ENCODE measurements around the gene SBNO2. TPM values are rescaled to one million over a fixed set of nuclear protein-coding genes. Genes with fewer than 3 reads are reported as not detected.

SBNO2 gene
- total RNA-seq, 1 donor from 2014 or later = 40.9 TPM

DNA sequence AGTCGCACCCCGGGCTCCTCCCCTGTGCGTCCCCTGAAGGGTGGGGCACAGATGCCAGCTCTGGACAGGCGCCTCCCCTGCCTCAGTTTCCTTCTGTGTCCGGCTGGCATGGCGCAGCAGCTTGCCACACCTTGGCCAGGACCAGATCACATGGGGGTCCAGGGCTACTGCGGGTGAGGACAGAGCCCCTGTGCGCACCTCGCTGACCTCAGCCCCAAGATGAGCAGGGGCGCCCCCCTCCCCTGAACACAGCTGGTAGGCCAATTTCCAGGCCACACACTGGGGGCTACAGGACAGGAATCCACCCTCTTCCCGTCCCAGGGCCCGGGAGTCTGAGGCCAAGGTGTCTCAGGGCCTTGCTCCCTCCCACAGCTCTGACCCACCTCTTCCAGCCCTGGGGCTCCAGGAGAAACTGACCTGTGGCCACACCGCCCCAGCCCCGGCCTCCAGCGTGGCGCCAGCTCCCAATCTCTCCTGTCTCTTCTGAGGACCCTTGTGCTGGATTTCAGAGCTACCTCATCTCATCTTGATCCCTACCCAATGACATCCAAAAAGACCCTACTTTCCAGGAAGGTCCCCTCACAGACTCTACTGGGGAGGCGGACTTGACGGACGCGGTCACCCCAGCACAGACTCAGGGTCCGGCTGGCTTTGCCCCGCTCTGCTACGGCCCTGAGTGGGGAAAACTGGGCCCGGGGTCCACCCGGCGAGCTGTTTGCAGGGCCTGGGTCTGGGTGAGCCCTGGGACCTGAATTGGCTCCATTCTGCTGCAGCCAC is 28.2 kb downstream of the SBNO2 start:
- no peak for DNase-seq (ENCODE audit: low spot score, unreplicated experiment)
- peaks cover 16% of the 10 kb centered on the region for H3K36me3 Mint-ChIP-seq (ENCODE audit: insufficient read depth)
- no peak overlapping the region for H3K4me3 Mint-ChIP-seq (ENCODE audit: low read depth)
- TF ChIP-seq, protein P1, sequence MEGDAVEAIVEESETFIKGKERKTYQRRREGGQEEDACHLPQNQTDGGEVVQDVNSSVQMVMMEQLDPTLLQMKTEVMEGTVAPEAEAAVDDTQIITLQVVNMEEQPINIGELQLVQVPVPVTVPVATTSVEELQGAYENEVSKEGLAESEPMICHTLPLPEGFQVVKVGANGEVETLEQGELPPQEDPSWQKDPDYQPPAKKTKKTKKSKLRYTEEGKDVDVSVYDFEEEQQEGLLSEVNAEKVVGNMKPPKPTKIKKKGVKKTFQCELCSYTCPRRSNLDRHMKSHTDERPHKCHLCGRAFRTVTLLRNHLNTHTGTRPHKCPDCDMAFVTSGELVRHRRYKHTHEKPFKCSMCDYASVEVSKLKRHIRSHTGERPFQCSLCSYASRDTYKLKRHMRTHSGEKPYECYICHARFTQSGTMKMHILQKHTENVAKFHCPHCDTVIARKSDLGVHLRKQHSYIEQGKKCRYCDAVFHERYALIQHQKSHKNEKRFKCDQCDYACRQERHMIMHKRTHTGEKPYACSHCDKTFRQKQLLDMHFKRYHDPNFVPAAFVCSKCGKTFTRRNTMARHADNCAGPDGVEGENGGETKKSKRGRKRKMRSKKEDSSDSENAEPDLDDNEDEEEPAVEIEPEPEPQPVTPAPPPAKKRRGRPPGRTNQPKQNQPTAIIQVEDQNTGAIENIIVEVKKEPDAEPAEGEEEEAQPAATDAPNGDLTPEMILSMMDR (IDR thresholded peaks at IDR 0.05; ENCODE audit: unreplicated experiment) = no peak
- H3K4me1 Mint-ChIP-seq (ENCODE audit: low read depth) = no peaks in the 10 kb centered on the region
- peaks cover 4% of the 10 kb centered on the region for H3K9me3 Mint-ChIP-seq (ENCODE audit: low read depth)
- H3K27me3 Mint-ChIP-seq = no peaks in the 10 kb centered on the region
- H3K27ac Mint-ChIP-seq = peak overlapping the region; percentile 92

DNA sequence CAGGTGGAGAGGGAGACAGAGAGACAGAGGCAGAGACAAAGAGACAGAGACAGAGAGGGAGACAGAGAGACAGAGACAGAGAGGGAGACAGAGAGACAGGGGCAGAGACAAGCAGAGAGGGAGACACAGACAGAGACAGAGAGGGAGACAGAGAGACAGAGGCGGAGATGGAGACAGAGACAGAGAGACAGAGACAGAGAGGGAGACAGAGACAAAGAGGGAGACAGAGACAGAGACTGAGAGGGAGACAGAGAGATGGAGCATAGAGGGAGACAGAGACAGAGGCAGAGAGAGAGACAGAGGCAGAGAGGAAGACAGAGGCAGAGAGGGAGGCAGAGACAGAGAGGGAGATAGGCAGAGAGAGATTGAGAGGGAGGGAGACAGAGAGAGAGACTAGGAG is 29.3 kb downstream of the SBNO2 start:
- DNase-seq (ENCODE audit: low spot score, unreplicated experiment) = no peak
- Mint-ChIP-seq H3K4me1 (ENCODE audit: low read depth) (no peaks in the 10 kb centered on the region), H3K27ac (no peak overlapping the region), H3K4me3 (ENCODE audit: low read depth) (no peak overlapping the region), H3K27me3 (no peaks in the 10 kb centered on the region), H3K9me3 (ENCODE audit: low read depth) (peaks cover 4% of the 10 kb centered on the region), H3K36me3 (ENCODE audit: insufficient read depth) (peaks cover 16% of the 10 kb centered on the region)
- TF ChIP-seq, protein P1 (IDR thresholded peaks at IDR 0.05; ENCODE audit: unreplicated experiment) = no peak

DNA sequence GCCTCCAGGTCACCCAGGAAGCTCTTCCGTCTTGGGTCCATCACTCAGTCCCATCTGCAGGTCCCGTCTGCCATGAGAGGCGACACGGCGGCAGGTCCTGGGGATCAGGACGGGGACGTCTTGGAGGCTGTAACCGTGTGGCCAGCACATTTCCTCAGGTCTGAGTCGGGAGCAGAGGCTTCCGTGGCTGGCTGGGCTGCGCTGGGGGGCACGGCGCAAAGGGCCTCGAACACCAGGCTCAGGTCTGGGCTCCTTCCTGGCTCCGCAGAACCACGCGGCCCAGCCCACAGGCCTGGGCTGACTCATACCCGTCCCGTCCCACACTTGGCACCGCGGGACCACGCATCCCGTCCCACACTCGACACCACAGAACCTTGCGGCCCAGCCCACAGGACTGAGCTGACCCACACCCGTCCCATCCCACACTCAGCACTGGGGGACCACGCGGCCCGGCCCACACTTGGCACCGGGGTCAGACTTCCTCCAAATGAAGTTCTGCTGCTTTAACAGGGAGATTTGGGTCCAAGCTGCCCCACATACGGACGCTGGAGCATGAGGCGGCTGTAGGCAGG is 30.2 kb downstream of the SBNO2 start:
- no peak overlapping the region for H3K4me3 Mint-ChIP-seq (ENCODE audit: low read depth)
- H3K27ac Mint-ChIP-seq = peak overlapping the region; percentile 21
- H3K27me3 Mint-ChIP-seq = no peaks in the 10 kb centered on the region
- TF ChIP-seq, protein P1 (IDR thresholded peaks at IDR 0.05; ENCODE audit: unreplicated experiment) = no peak
- H3K36me3 Mint-ChIP-seq (ENCODE audit: insufficient read depth) = peaks cover 19% of the 10 kb centered on the region
- no peaks in the 10 kb centered on the region for H3K4me1 Mint-ChIP-seq (ENCODE audit: low read depth)
- DNase-seq (ENCODE audit: low spot score, unreplicated experiment) = no peak
- peaks cover 4% of the 10 kb centered on the region for H3K9me3 Mint-ChIP-seq (ENCODE audit: low read depth)

DNA sequence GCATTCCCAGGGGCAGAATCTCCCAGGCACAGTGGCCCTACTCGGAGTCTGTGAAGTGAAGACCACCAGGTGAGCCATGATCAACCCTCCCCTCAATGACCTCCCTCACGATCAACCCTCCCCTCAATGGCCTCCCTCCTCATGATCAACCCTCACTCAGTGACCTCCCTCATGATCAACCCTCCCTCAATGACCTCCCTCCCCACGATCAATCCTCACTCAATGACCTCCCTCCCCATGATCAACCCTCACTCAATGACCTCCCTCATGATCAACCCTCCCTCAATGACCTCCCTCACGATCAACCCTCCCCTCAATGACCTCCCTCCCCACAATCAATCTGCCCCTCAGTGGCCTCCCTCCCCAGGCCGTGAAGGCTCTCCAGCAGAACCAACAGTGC is 32.1 kb downstream of the SBNO2 start:
- Mint-ChIP-seq H3K27ac (no peak overlapping the region), H3K9me3 (ENCODE audit: low read depth) (peaks cover 4% of the 10 kb centered on the region), H3K4me3 (ENCODE audit: low read depth) (no peak overlapping the region), H3K27me3 (no peaks in the 10 kb centered on the region), H3K36me3 (ENCODE audit: insufficient read depth) (peaks cover 19% of the 10 kb centered on the region), H3K4me1 (ENCODE audit: low read depth) (no peaks in the 10 kb centered on the region)
- DNase-seq (ENCODE audit: low spot score, unreplicated experiment) = no peak
- TF ChIP-seq, protein P1 (IDR thresholded peaks at IDR 0.05; ENCODE audit: unreplicated experiment) = no peak

DNA sequence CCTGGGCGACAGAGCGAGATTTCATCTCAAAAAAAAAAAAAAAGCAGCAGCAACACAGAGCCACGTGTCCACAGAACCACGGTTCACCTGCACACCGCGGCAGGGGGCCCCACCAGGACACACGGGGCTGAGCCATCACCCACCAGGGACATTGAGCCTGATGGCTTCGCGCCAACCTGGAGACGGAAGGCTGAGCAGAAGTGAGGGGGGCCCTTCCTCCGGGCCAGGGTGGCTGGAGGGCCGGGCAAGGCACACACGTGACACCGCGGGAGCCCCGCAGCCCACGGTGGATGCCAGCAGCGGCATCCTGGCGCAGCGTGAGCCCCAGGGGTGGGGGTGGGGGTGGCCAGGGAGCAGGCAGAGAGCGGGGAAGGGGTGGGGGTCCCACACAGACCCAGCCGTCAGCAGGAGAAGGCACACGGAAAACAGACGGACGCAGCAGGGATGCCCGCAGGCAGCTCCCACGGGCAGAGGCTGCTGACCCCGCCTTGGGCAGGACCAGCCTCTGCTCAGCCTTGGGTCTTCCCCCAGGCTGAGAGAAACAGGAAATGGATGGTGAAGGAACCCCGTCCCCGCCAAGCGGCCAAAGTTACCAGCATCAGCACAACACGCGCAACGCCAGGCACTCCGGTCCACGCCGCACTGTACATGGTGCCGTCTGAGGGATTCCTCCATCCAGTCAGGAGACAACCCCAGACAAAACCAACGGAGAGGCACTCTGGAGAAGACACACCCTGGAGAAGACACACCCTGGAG is 33.6 kb downstream of the SBNO2 start:
- no peaks in the 10 kb centered on the region for H3K4me1 Mint-ChIP-seq (ENCODE audit: low read depth)
- DNase-seq (ENCODE audit: low spot score, unreplicated experiment) = no peak
- no peak overlapping the region for H3K4me3 Mint-ChIP-seq (ENCODE audit: low read depth)
- peaks cover 4% of the 10 kb centered on the region for H3K9me3 Mint-ChIP-seq (ENCODE audit: low read depth)
- H3K27me3 Mint-ChIP-seq = no peaks in the 10 kb centered on the region
- TF ChIP-seq, protein P1 (IDR thresholded peaks at IDR 0.05; ENCODE audit: unreplicated experiment) = no peak
- H3K36me3 Mint-ChIP-seq (ENCODE audit: insufficient read depth) = peaks cover 19% of the 10 kb centered on the region
- no peak overlapping the region for H3K27ac Mint-ChIP-seq
